ENCODE measurements around the gene FAM193B.

DNA sequence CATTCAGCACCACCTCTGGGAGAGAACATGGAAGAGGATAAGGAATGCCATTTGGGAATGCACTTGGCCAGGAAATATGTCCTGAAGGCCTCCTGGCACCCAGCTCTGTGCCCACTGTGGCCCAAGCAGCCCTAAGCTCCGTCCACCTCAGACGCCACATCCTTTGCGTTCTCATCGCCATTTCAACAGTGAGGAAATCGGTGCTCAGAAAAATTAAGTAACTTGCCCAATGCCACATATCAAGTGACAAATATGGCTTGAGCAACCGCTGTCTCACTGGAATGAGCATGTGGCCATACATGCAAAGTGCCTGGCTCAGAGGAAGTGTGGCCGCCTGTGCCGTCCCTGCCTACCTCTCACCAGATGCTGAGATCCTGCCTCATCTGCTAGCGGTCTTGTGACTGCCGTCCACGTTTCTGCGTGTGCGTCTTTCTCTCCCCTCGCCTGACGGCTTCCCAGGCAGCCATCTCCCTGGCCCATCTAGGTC lies 43.8 kb downstream of the FAM193B start:
- TF ChIP-seq POLR2A (IDR thresholded peaks at IDR 0.05; ENCODE audit: low read depth, low read length) (no peak; the same call in 1 of the 2 replicates), POLR2AphosphoS5 (IDR thresholded peaks at IDR 0.05; ENCODE audit: low read depth, low read length) (no peak), TAF1 (IDR thresholded peaks at IDR 0.05; ENCODE audit: low read depth, low read length) (no peak)

All from GM12891 (cell line).